B cell (primary cell): ENCODE data around the gene UBE2D3. TPM values are rescaled to one million over a fixed set of nuclear protein-coding genes. Genes with fewer than 3 reads are reported as not detected.
"Not testable (repeated sequence)": the region's sequence is repeated elsewhere in the genome, so short reads cannot be mapped to it uniquely, and the experiment has no call there.

Experiments used
- ATAC-seq: fragments of 200-7000 bp; cut with Tn5 transposase; one replicate; pipeline ENCODE4 v1.10.0; 2021; ENCODE audit warnings: low read depth, mild to moderate bottlenecking, moderate number of reproducible peaks, moderate library complexity
- CTCF ChIA-PET: fragments of 350-600 bp; sonication (Branson Sonifier 250); formaldehyde crosslinking; loops from one replicate; lab custom pipeline; 2021; ENCODE audit warnings: antibody characterized with exemption, inconsistent platforms; lab: Charles Lee
- POLR2A ChIA-PET: fragments of 350-600 bp; sonication (Branson Sonifier 250); formaldehyde crosslinking; loops from one replicate; lab custom pipeline; 2021; ENCODE audit warnings: antibody characterized with exemption; lab: Charles Lee
- DNase-seq: peaks from one replicate; pipeline ENCODE4 v3.0.0; 2013
- H2AFZ ChIP-seq: 2 replicates; pipeline ENCODE4 v1.6.1; 2012; ENCODE audit warnings: mild to moderate bottlenecking, low read depth, low read length; ENCODE audit not compliant: insufficient read depth, poor library complexity, severe bottlenecking
- H3K27ac ChIP-seq, 2 donors: 1 replicate in 1 of 2; 2 replicates in 1 of 2; pipeline ENCODE4 v1.5.1; 2012 to 2013; ENCODE audit warnings: low read length in 2 of 2, mild to moderate bottlenecking in 2 of 2, moderate library complexity in 1 of 2
- H3K27me3 ChIP-seq, 4 experiments: fragments of 200-600 bp in 1 of 4; sonication (generic) in 1 of 4; replicated peaks in 1 of 4; 1 replicate in 2 of 4; 2 replicates in 2 of 4; pipeline versions ENCODE4 v1.6.1 to v1.7.0; 2013 to 2016; ENCODE audit warnings: low read length in 3 of 4, mild to moderate bottlenecking in 2 of 4, mixed read lengths in 1 of 4, moderate library complexity in 1 of 4; ENCODE audit not compliant: insufficient read depth in 4 of 4, control insufficient read depth in 3 of 4; ENCODE audit errors: control extremely low read depth in 1 of 4
- H3K36me3 ChIP-seq, 2 experiments: replicated peaks in 1 of 2; 1 replicate in 1 of 2; 2 replicates in 1 of 2; pipeline versions ENCODE4 v1.6.1 to v1.7.1; 2013; ENCODE audit warnings: low read length in 1 of 2; ENCODE audit not compliant: insufficient read depth in 2 of 2, control insufficient read depth in 1 of 2; ENCODE audit errors: control extremely low read depth in 1 of 2, extremely low read depth in 1 of 2
- H3K4me1 ChIP-seq, 2 donors: fragments of 200-600 bp in 1 of 2; sonication (generic) in 1 of 2; 1 replicate in 1 of 2; 2 replicates in 1 of 2; pipeline versions ENCODE4 v1.5.1 to v1.6.1; 2013 to 2017; ENCODE audit warnings: low read length in 2 of 2; ENCODE audit not compliant: control insufficient read depth in 2 of 2, insufficient read depth in 2 of 2
- H3K4me2 ChIP-seq: replicated peaks from 2 replicates; pipeline ENCODE3; 2012; ENCODE audit warnings: mild to moderate bottlenecking, low read depth, low read length; ENCODE audit not compliant: poor library complexity, severe bottlenecking
- H3K4me3 ChIP-seq, 5 experiments: fragments of 200-600 bp in 1 of 5; sonication (generic) in 1 of 5; 1 replicate in 3 of 5; 2 replicates in 2 of 5; pipeline versions ENCODE4 v1.5.1 to v1.7.0; 2011 to 2016; ENCODE audit warnings: low read length in 4 of 5, mild to moderate bottlenecking in 4 of 5, low read depth in 2 of 5, control low read depth in 1 of 5, moderate library complexity in 1 of 5; ENCODE audit not compliant: insufficient read depth in 1 of 5; ENCODE audit errors: control extremely low read depth in 1 of 5, extremely low read depth in 1 of 5
- H3K79me2 ChIP-seq: fragments of 200-600 bp; sonication (generic); one replicate; pipeline ENCODE4 v1.6.0; 2016; ENCODE audit warnings: low read length; ENCODE audit not compliant: control insufficient read depth, insufficient read depth
- H3K9ac ChIP-seq: fragments of 200-600 bp; sonication (generic); 2 replicates; pipeline ENCODE4 v1.6.1; 2017; ENCODE audit warnings: mild to moderate bottlenecking, low read length, moderate library complexity
- H3K9me3 ChIP-seq, 3 donors: one replicate each; pipeline versions ENCODE4 v1.6.1 to v1.7.1; 2013; ENCODE audit warnings: low read length in 2 of 3; ENCODE audit not compliant: control insufficient read depth in 2 of 3, insufficient read depth in 1 of 3; ENCODE audit errors: control extremely low read depth in 1 of 3
- H4K20me1 ChIP-seq: 2 replicates; pipeline ENCODE4 v1.6.0; 2012; ENCODE audit warnings: mild to moderate bottlenecking, low read length; ENCODE audit not compliant: insufficient read depth, control insufficient read depth, poor library complexity, severe bottlenecking
- H3K27ac Mint-ChIP-seq: one replicate; pipeline ENCODE4 v1.8.0; 2021; ENCODE audit warnings: mixed read lengths
- H3K27me3 Mint-ChIP-seq: one replicate; pipeline ENCODE4 v1.8.0; 2021; ENCODE audit warnings: mixed read lengths
- H3K4me1 Mint-ChIP-seq: one replicate; pipeline ENCODE4 v1.8.0; 2021; ENCODE audit warnings: mixed read lengths
- H3K4me3 Mint-ChIP-seq: one replicate; pipeline ENCODE4 v1.8.0; 2021; ENCODE audit warnings: mixed read lengths
- H3K9me3 Mint-ChIP-seq: one replicate; pipeline ENCODE4 v1.8.0; 2022; ENCODE audit warnings: mixed read lengths; ENCODE audit not compliant: insufficient read depth
- CTCF ChIP-seq: fragments of 200-600 bp; IDR thresholded peaks from one replicate; pipeline ENCODE4 v1.8.0; 2022; ENCODE audit warnings: antibody characterized with exemption, mild to moderate bottlenecking
- EZH2 ChIP-seq: IDR thresholded peaks from 2 replicates; pipeline ENCODE4 v1.6.1; 2012; ENCODE audit warnings: borderline replicate concordance, low read depth, mild to moderate bottlenecking, moderate library complexity, low read length; ENCODE audit not compliant: insufficient read depth, poor library complexity, severe bottlenecking
- WGBS: methylation state at CpG from one replicate; pipeline ENCODE4 v1.1.5; 2013; ENCODE audit warnings: missing lambda C conversion rate; ENCODE audit not compliant: insufficient coverage; 5-methylcytosine and 5-hydroxymethylcytosine counted together
- intact Hi-C: fragments of 100-400 bp; cut with micrococcal nuclease; formaldehyde crosslinking; loops from one replicate; pipeline ENCODE4 v1.10.0; 2022
- polyA plus RNA-seq: library from polyadenylated mRNA; depleted of rRNA; stranded (reverse); fragments of >200 nt; gene quantifications from 2 replicates; pipeline ENCODE4 v1.2.3, GENCODE V29; 2012
- total RNA-seq, 2 donors: library from RNA; stranded (reverse); fragments of 120-200 nt in 1 of 2; gene quantifications; 1 replicate in 1 of 2; 2 replicates in 1 of 2; pipeline versions ENCODE4 v1.2.3 to v1.2.4, GENCODE V29; 2013 to 2022

Gene UBE2D3
- total and polyA plus RNA-seq, 2 donors (not counting 1 experiment from before 2014, with no cell fraction given), result 223 to 264 TPM

GRCh38 chr4:102819588-102820365 is 7.6 kb downstream of the UBE2D3 start:
- peaks cover 13 to 70% of the 10 kb centered on the region in 2 experiments for H3K36me3 ChIP-seq
- ChIA-PET CTCF (interaction anchor here (1.6 kb wide), 1 partner anchor 10 kb away, joined by 4 read pairs; no protein-coding TSS in a partner anchor), POLR2A (no interaction called here)
- peaks cover 61 to 85% of the 10 kb centered on the region in 2 donors for H3K4me1 ChIP-seq
- H2AFZ ChIP-seq, result no peak overlapping the region
- H3K9ac ChIP-seq, result no peak overlapping the region
- WGBS, result 60% methylated on average over 1 of the region's 8 CpGs
- H3K27ac ChIP-seq, result peak overlapping the region in 1 of 2 donors; percentile 21
- peaks cover 95% of the 10 kb centered on the region for H4K20me1 ChIP-seq
- ATAC-seq (no peak), DNase-seq (no peak)
- no peak overlapping the region for H3K4me3 ChIP-seq
- H3K4me3 Mint-ChIP-seq, result peak overlapping the region; percentile 67
- no peaks in the 10 kb centered on the region for H3K9me3 Mint-ChIP-seq
- no peaks in the 10 kb centered on the region for H3K27me3 ChIP-seq
- H3K4me2 ChIP-seq, result peak overlapping the region; percentile 87
- peak overlapping the region; percentile 66 for H3K27ac Mint-ChIP-seq
- H3K27me3 Mint-ChIP-seq, result no peaks in the 10 kb centered on the region
- TF ChIP-seq EZH2 (no peak), CTCF (no peak)
- intact Hi-C loops, result no loop called here
- peaks cover 85% of the 10 kb centered on the region for H3K4me1 Mint-ChIP-seq
- H3K79me2 ChIP-seq, result peaks cover 100% of the 10 kb centered on the region
- H3K9me3 ChIP-seq, result no peaks in the 10 kb centered on the region

DNA sequence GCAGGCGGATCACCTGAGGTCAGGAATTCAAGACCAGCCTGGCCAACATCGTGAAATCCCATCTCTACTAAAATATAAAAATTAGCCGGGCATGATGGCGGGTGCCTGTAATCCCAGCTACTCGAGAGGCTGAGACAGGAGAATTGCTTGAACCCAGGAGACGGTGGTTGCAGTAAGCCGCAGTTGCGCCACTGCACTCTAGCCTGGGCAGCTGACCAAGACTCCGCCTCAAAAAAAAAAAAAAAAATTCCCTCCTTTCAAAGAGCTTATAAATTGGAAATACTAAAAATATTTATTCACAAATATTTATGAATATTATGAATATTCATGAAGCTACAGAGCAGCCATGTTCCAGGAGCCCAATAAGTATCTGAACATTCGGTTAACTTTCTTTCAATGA is 8.3 kb downstream of the UBE2D3 start:
- ATAC-seq, H2AFZ ChIP-seq, H3K9ac ChIP-seq, POLR2A ChIA-PET, H3K27ac Mint-ChIP-seq, intact Hi-C loops, H3K27me3 ChIP-seq, H3K4me3 Mint-ChIP-seq, H3K4me3 ChIP-seq, H3K9me3 Mint-ChIP-seq, H3K27me3 Mint-ChIP-seq, DNase-seq, H3K9me3 ChIP-seq: not testable (repeated sequence)
- Histone ChIP-seq H3K4me2 (peak overlapping the region; percentile 87), H3K4me1 (peaks cover 59 to 82% of the 10 kb centered on the region in 2 donors), H3K79me2 (peaks cover 100% of the 10 kb centered on the region), H3K36me3 (peaks cover 13 to 69% of the 10 kb centered on the region in 2 experiments), H4K20me1 (peaks cover 97% of the 10 kb centered on the region), H3K27ac (peak overlapping the region in 1 of 2 donors; percentile 53)
- H3K4me1 Mint-ChIP-seq, result peaks cover 84% of the 10 kb centered on the region
- 100% methylated on average over 3 of the region's 10 CpGs for WGBS
- CTCF ChIA-PET, result interaction anchor here (1.6 kb wide), 1 partner anchor 9 kb away, joined by 4 read pairs; no protein-coding TSS in a partner anchor
